DLD1 (cell line): ENCODE results near the gene DGCR6L.
"Not testable (repeated sequence)": the region's sequence is repeated elsewhere in the genome, so short reads cannot be mapped to it uniquely, and the experiment has no call there.

ENCODE experiments used
- in situ Hi-C: cut with HindIII; loops from 2 replicates; pipeline ENCODE4 v1.10.0; 2017; ENCODE audit warnings: low sequenced_read_pairs

DGCR6L gene

DNA sequence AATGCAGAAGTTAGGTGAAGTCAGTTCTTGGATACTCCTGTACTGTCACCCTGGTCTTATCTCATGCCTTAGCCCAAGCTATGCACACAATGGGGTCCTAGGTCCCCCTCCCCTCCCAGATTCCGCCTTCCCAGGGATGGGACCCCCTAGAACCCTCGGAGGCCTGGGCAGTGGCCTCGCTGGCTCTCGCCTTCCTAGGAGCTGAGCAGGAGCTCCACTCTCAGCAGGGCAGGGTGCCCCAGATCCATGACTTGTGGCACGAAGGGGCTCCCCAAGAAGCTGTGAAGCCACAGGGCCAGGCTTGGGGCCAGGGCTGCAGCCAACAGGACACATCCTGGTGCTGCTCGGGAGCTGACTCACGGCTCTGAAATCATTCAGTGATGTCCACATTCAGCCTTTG, 9.7 kb downstream of the DGCR6L start:
- in situ Hi-C loops: not testable (repeated sequence)

DNA sequence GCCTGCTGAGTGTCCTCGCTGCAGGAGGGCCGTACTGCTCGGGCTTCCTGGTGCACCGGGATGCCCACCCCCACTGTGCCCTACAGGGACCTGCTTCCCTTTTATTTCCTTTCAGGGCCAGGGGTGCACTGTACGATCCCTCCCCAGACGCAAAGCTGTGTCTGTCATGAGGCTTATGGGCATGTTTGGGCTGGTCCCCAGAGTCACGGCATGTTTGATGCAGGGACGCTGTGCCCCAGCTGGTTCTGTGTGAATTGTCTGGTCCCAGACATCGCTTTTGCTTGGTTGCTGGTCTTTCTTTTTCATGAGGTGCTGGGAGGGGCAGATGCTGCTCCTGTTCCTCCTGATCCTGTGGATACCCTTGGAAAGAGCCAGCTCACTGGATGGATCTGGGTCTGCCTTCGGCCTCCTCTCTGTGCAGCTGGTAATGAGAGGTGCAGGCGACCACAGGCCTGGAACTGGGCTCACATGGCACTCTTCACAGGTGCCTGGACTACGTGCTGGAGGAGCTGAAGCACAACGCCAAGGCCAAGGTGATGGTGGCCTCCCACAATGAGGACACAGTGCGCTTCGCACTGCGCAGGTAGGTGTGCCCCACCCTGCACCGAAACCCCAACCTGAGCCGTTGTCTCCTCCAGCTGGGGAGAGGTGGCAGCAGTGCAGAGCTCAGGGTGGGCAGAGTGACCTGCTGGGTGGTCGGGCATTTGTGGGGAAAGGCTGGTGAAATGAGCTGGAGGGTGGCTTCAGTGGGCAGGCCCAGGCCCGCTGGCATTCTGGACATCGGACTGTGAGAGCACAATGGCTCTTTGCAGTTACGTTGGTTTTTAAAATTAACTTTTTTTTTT, 10.8 kb downstream of the DGCR6L start:
- in situ Hi-C loops: not testable (repeated sequence)

DNA sequence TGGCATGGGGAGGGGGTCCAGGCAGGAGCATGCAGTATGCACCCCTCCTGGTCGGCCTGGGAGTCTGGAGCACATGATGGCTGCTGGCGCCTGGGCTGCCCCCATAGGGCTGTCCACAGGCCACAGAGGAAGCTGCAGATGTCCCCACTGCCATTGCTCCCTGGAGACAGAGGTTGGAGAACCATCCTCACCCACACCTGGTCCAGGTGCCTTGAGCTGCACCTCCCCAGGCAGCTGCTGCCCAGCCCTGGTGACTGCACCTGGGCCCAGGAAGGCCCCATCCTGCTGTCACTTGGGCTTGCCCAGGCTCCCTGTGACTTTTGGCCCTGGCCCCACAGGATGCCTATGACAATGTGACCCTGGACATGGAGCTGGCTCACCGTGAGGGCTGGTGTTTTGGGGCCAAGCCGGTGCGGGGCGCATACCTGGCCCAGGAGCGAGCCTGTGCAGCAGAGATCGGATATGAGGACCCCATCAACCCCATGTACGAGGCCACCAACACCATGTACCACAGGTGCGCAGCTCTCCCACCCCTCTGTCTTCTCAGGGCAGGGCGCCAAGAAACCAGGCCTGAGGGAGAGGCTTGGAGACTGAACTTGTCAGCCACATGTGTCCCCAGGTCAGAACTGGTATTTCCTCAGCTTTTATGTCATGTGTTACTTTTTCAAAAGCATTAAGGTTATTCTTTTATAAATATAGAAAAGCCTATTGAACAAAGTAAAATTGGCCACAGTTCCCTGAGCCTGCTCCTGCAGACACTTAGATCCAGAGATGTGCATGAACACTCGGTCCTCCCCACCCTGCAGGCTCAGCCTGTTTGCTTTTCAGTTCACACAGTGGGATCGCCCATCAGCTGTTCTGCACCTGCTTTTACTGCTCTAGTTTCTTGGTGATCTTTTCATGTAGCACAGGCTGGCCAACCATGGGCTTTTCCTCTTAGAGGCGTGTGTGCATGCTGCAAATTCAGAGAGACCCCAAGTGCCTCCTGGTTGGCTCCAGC, 12.1 kb downstream of the DGCR6L start:
- in situ Hi-C loops: not testable (repeated sequence)

DNA sequence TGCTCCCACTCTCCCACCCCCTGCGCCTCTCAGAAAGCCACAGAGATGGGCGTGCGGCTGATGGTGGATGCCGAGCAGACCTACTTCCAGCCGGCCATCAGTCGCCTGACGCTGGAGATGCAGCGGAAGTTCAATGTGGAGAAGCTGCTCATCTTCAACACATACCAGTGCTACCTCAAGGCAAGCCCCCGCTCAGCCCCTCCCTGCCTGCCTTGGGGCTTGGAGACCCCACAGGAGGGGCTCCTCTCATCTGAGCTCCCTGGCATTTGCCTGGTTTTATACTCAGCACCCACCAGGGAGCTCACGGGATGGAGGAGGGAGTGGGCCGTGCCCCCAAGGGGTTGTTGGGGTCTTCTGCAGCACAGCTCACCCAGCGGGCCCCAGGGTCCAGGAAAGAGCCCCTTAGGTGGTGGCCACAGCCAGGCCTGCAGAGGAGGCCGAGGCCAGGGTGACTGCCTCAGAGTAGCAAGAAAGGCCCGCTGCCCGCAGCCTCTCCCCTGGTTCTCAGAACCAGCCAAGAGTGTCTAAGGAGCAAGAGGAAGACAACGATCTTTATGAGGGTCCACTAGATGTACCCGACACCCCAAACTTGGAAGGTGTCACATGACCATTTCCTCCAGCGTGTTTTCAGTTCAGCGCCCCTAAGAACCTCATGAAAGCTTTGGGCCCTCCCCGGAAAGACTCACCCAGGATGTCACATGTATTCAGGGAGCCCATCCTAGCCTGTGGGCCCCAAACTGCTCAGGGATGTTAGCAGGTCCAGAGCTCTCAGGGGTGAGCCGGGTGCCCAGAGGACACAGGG, 13.0 kb downstream of the DGCR6L start:
- in situ Hi-C loops: not testable (repeated sequence)

DNA sequence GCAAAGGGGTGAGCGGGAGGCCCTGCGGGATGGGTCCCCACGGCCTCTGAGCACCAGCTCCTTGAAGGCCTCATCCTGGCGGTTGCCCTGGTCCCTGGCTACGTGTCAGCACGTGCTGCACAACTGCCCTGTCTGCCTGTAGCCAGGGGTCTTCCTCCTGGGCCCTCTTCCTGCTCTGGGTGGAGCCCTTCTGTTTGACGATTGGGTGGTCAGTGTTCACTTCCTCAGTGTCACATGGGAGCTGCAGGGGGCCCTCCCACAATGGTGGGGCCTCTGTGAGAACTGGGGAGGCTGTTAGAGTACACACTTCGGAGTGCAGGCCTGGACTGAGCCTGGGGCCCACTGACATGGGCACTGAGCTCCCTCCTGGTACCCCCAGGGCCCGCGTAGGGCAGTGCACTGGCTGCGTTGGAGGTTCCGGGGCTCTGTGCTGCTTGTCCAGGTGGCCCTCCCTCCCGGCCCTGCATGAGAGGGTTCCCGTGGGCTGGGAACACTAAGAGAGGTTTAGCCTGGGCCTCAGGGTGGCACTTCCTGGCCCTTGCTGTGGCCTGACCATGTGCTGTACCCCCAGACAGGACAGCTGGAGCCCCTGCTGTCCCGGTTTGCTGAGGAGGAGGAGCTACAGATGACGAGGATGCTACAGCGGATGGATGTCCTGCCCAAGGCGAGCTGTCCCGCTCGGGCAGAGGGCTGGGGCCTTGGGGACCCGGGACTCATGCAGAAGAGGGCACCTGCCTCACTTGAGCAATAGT, 13.8 kb downstream of the DGCR6L start:
- in situ Hi-C loops: no loop called here

DNA sequence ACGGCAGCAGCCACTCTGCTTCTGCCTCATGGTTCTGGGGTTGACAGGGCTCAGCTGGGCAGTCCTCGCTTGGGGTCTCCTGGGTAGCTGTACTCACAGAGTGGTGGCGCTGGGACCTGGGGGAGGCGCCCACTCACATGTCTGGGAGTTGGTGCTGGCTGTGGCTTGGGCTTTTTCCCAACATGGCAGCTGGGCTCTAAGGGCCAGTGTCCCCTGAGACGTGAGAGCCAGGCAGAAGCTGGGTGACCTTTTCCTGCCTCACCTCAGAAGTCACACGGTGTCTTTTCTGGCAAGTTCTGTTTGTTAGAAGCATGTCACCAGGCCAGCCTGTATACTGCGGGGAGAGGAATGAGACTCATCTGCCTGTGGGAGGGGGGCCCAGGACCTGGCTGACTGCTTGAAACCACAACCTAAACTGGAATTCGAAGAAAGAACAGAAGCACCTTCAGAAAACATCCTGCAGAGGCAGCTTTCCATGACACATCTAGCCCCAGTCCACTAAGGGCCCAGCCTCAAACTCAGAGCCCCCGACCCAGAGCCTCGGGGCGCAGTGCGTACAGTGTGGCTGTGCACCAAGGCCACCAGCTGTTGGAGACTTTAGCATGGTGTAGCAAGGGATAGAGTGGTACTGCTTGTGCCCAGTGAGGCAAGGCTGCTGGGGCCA, 14.5 kb downstream of the DGCR6L start:
- in situ Hi-C loops: not testable (repeated sequence)

DNA sequence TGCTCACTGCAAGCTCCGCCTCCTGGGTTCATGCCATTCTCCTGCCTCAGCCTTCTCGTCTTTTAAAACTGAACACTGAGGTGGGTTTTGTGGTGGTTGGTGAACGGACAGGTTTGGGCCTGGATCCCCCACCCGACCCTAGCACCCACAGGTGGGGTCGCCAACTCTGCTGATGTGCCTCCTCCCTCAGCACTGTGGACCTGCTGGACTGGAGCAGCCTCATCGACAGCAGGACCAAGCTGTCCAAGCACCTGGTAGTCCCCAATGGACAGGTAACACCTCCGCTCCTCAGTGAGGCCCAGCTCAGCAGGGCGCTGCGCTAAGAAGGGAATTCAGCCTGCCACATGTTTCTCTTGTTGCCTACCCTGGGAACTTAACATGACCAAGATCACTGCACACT, 15.2 kb downstream of the DGCR6L start:
- in situ Hi-C loops: no loop called here

DNA sequence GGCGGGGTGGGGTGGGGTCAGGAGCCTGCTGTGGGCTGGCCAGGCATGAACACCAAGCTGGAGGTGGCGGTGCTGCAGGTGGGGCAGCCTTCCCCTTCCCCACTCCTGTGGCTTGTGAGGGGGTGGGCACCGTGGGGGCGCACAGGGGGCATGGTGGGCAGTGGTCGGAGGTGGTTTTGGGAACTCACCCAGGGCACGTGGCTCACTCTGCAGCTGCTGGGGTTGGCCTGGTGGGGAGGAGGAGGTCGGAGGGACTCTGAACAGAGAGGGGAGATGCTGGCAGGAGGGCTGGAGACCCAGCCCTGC, 16.7 kb downstream of the DGCR6L start:
- in situ Hi-C loops: not testable (repeated sequence)

DNA sequence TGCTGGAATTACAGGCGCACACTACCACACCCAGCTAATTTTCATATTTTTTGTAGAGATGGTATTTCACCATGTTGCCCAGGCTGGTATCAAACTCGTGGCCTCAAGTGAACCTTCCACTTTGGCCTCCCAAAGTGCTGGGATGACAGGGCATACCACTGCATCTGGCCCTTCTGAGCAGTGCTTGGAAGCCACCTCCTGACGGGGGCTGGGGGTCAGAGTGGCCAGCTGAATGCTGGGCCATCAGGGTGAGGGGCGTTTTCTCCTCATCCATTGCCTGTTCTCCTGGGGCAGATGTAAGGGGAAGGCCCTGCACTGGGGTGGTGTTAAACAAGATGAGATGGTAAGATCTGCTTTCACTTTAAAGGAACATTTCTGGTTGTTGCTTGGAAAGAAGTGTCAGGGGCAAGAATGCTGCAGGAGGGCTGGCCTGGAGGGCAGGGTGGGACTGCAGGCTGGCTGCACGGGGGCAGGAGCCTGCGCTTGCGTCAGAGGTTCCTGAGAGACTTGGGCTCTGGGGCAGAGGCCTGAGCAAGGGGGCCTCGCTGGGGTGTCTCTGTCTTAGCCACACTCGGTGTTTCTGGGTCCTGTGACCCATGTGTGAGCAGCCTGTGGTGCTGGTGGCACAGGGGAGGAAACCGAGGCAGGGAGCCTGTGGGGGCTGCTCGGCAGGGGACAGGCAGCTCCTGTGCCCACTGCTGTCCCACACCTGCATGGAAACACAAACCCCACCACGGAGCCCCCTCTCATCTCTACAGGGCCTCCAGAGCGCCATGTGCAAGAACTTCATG, 17.2 kb downstream of the DGCR6L start:
- in situ Hi-C loops: no loop called here

DNA sequence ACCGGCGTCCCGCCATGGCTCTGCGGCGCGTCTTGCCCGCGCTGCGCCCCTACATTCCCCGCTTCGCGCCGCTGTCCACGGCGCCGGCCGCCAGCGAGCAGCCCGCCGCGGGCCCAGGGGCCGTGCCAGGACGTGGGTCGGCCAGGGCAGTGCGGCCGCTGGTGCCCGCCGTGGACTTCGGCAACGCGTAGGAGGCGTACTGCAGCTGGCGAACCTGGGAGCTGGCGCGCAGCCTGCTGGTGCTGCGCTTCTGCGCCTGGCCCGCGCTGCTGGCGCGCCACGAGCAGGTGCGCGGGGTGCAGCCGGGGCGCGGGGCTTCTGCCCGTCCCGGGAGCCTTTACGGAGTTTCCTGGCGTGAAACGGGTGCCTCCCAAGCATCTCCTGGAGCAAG, 20.1 kb downstream of the DGCR6L start:
- in situ Hi-C loops: no loop called here

DNA sequence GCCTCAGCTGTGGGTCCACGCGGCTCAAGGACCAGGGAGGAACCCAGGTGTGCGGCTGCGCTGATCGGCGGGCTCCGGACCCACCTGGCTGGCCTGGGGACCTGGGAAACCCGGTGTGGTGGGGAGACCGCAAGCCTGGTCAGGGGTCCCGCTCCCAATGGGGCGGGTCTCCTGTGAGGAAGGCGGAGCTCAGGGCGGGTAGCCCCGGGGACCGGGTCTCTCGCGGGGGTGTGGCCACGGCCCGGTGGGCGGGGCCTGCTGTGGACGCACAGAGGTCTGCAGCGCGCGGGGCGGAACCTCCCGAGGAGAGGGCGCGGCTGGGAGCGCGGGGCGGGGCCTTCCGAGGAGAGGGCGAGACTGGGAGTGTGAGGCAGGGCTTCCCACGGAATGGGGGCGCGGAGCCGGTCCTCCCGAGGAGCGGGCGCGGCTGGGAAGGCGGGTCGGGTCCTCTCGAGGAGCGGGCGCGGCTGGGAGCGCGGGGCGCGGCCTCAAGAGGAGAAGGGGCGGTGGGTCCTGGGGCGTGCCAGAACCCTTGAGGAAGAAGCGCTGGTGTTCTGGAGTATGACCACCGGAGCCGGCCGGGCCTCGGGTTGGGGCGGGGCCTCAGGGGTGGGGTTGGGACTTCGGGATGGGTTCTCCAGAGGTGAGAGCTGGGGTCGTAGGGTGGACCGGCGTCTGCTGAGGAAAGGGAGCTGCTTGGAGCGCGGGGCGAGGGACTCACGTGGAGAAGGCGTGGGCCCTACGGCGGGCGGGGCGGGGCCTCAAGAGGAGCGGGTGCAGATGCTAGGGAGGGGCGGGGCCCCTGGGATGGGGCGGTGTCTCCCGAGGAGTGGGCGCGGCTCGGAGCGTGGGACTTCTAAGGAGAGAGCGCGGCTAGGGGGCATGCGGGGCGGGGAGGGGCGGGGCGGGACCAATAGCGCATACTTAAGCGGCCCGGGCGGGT, 20.8 kb downstream of the DGCR6L start:
- in situ Hi-C loops: no loop called here

DNA sequence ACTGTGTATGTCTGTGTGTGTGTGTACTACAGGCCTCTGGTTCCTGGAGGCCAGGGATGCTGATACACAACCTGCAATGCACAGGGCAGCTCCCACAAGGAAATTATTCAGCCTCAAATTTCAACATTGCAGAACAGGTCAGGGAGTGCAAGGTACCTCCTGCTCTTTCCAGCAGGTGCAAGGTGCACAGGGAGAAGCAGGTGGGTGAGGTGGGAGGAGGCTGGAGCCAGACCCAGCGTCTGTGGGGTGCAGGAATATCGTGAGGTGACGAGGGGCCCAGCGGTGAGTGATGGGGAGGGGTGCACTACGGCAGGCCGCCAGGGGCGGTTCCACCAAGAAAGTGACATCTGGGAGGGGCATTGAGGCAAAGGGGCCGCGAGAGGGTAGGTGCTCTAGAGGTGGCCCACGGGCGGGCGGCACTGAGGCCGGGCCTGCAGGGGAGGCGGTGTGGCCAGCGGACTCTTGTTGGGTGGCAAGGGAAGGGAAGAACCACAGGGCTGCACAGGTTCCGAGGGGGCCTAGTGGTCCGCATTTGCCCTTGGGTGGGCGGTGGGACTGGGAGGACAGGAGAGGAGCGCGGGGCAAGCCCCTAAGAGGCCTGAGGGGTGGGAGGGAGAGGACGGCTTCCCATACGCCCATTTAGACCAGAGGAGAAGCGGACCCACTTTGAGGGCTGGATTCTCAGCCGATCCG, 21.6 kb downstream of the DGCR6L start:
- in situ Hi-C loops: no loop called here

DNA sequence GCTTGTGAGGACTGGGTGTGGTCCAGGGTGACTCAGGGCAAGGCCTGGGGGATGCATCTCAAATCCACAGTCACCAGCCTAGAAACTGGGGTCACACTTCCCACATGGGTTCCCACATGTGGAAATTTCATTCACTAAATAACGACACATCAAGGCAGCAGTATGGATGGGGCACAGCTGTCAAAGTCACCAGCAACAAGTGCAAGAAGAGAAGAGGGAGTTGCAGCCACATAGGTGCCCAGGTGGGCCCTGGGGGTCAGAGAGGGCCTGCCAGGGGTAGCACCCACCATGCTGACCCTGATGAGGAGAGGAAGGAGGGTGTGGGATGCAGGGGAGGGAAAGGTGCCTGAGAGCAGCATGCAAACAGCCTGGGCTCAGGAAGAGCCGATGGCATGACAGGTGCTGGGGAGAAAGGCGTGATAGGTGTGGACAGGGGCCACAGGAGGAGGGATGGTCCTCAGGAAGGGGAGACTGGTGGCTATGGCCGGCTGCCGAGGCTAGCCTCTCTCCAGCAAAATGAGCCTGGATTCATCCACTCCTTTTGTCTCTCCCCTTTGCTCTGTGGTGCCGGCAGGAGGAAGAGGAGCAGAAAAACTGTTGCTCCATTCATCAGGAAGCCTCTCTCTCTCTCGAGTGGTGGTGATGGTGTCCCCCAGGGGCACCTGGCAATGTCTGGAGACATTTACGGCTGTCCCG, 22.3 kb downstream of the DGCR6L start:
- in situ Hi-C loops: no loop called here

DNA sequence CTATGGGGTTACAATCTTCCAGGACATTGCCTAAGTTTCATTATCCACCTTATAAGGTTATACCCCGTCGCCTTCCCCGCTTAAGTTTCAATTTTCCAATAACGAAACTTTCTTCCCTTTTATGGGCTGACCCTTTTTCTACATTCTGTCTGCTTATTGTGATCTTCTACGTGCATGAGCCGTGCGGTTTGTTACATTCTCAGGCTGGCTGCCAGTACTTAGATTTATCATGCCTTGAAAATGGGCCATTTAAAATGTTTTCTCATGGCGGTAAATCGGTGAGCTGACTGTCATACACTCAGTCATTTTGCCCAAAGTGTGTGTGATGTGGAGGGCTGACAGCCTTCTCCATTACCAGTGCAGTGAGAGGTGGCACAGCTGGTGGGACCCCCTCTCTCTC, 23.3 kb downstream of the DGCR6L start:
- in situ Hi-C loops: no loop called here

DNA sequence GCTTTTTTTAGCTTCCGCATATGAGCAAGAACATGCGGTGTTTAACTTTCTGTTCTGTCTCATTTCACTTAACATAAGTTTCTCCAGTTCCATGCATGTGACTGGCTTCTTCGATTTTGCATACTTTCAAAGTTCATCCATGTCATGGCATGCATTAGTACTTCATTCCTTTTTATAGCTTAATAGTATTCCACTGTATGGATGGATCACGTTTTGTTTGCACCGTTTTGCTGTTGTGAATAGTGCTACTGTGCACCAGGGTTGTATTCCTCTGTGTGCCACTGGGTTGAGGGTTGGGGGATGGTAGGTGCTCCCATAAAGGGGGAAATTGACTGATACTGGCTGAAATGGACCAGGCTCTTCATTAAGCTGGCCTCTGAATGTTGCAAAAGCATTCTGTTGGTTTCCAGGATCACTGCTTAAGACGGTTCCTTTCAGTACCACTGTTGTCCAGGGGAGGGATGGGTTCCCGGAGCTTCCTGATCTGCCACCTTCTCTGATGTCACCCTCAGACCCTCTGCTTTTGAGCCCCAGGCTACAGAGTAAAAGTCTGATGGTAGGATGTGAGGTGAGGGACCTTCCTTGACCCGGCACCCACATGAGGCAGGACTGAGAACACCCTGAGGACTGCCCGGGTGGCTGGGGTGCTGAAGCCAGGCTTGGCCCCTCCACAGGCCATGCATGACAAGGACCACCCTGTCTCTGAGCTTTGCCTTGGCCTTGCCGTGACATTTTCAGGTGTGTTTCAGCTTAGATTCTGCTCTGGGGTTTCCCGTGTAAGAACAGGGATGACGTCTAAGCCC, 24.4 kb downstream of the DGCR6L start:
- in situ Hi-C loops: no loop called here

DNA sequence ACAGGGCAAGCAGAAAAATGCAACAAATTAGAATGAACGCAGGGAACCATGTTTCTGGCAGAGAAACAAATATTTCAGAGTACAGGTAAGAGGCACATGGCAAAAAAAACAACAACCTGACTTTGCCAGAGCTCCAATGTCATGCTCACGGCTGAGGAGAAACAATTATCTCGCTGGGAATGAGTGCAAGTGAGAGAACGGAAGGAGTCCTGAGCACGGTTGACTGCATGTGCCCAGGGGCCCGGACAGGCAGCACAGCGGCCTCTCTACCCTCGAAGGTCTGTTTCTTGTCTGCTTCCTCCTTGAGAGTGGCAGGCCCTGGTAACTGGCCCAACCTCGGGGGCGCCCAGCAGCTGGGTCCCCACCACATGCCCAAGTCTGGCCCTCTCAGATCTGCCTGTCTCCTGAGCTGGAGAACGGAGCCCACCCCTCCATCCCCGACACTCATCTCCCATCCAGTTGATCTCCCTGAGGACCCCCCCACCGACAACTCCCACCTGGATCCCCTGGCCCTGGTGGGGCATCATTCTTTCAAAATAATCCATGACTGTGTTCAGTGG, 27.1 kb downstream of the DGCR6L start:
- in situ Hi-C loops: no loop called here
